HT-29 (cell line): Measurements from ENCODE around the gene MAB21L4. TPM values are rescaled to one million over a fixed set of nuclear protein-coding genes. Genes with fewer than 3 reads are reported as not detected.
"Not testable (repeated sequence)": the region's sequence is repeated elsewhere in the genome, so short reads cannot be mapped to it uniquely, and the experiment has no call there.

Source experiments
- DNase-seq: peaks from one replicate; pipeline ENCODE4 v3.0.0-alpha.2; 2015; ENCODE audit warnings: low spot score
- total RNA-seq: library from RNA; depleted of rRNA; stranded (reverse); fragments of >200 nt; shearing (Covaris generic); gene quantifications from 2 replicates; pipeline ENCODE4 v1.2.3, GENCODE V29; 2014

The MAB21L4 gene
- total RNA-seq, 1 experiment from 2014 or later = 20.7 TPM

GRCh38 chr2:240865391-240865790 is 30.6 kb downstream of the MAB21L4 start:
- no peak for DNase-seq

DNA sequence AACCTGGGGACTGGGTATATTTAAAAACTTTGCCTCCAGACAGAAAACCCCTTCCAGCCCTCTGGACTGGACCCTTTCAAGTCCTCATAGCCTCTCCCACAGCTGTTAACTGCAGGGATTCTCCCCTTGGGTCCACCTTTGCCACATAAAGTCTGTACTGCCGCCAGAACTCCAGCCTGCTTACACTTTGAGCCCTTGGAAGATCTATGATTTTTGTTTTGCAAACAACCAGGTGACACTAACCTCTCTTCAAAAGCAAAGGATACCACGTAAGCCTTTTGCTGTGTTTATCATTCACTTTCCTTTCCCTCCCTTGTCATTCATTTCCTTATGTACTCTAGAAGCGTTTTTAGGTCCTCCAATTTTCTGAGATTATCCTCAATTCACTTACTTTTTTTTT is 31.5 kb downstream of the MAB21L4 start:
- DNase-seq = no peak

GRCh38 chr2:240861547-240861946 is 34.4 kb downstream of the MAB21L4 start:
- no peak for DNase-seq

- no peak for DNase-seq
These were observed 37.1 kb downstream of the MAB21L4 start for GRCh38 chr2:240858871-240859270.

DNA sequence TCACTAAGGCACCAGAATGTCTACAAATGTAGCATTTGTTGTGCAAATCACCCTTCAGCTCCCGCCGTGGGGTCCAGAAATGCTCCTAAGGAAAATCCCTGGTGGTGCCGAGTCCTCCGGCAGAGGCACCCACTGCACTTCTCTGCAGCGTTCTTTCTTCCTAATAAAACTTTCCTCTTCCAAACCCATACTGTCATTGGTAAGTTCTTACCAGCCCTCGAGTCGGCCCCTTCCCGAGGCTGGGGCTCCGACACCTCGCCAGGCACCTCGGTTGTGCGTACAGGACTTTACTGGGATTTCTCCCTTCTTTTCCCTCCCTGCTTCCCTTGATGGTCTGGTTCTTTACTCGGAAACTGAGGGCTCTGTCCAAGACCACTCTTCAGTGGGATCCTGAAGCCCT is 37.6 kb downstream of the MAB21L4 start:
- DNase-seq = no peak

DNA sequence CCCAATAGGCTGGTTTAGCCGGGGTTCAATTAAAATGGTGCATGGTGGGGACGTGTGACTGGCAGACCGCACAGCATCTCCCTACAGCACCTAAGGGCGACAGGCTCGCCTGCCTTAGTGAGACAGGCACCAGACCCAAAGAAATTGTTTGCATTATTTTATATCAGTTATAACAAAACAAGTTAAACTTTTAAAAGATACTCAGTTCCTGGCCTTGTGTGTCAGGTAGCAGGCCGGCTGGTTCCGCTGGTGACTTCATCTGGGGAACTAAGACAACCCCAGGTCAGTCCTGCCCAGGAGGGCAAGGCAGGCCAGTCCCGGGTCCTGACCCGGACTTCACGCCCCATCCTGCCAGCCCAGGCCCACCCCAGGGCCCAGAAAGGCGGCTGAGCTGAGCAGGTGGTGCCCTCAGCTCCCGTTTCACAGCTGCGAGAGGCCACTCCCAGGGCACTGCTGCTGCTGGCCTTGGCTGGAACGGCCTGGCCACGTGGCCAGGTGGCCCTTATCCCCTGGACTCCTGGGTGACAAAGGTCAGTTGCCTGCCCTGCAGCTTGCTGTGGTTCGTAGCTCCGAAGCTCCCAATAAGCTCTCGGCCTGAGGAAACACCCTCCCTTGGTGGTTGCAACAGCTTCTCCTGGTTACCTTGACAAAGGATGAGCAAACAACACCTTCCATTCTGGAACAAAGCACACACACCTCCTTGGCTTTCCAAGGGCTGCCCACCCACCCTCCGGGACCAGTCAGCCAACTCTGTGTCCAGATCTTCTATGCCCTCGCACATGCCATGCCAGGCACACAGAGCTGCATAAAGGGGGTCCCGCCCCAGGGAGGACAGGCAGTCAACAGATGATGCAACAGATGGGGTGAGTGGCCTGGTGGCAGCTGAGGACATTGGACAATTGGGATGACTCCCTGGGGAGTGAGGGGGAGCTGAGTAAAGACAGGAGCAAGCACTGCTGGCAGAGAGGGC is 38.6 kb downstream of the MAB21L4 start:
- peak; percentile 9 for DNase-seq

- DNase-seq = peak; percentile 34
These were observed 39.6 kb downstream of the MAB21L4 start for GRCh38 chr2:240856151-240856980.

GRCh38 chr2:240855670-240856069 is 40.3 kb downstream of the MAB21L4 start:
- no peak for DNase-seq

DNA sequence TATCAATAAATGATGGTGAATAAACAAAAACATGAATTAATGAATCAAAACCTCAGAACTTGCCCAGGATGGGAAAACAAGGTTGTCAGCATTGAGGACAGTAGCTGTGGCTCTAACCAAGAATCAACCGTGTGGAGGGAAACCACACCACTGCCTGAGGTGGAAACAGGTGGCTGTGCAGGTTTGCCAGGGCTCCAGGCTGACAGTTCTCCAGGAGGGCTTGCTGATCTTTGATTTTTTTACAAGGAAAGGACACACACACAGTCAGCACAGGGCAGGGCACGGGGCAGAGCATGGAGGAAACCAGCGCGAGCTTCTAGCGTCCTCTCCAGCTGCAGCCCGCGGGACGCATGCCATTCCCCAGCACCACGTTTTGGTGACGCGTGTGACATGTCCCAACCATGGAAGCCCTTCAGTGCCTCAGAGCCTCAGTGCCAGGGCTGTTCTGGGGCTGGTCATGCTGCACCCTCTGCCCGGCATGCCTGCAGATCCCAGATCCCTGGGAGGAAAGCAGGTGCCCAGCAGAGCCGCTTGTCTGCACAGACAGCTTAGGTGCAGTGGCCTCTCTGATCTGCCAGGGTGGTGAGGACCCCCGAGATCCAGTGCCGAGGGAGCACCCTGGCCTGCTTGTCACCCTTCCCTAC is 43.2 kb downstream of the MAB21L4 start:
- no peak for DNase-seq

DNA sequence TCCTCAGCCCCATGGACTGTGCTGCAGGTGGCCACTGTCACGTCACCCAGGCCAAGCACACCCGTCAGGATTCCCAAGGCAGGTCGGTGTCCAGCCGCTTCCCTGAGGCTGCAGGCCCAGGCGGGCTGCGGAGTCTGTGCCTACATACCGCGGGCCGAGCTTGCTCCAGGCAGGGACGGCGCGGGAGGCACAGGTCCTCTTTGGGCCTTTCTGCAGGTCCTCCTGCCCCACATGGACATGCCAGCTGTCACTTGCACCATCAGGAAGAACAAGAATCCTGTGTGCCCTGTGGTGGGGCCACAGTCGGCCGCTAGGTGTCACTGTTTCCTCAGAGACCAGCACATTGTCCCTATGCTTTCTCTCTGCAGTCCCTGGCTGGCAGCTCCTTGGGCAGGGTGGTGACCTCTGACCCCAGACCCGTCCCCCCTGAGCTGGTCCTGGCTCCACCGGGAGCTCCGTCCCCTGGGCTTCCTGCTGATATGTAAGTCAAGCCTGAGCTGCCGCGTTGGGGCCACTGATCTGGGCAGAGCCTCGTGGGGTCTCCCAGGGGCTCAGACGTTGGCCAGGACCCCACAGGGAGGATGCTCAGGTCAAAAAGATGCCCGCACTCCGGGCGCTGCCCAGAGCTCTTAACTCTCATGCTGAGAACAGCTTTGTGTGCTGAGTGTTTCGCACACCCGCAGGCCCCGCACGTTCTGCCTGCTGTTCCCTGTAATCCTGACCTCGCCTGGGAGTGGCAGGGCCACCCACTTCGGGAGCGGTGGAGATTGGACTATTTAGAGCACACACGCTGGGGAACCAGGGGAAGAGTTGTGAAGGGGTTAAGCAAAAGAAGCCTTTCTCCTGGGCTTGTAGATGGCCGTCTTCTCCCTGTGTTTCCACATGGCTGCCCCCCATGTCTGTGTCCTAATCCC is 44.6 kb downstream of the MAB21L4 start:
- peak; percentile 87 for DNase-seq

GRCh38 chr2:240850756-240851077 is 45.2 kb downstream of the MAB21L4 start:
- DNase-seq = no peak

- no peak for DNase-seq
These were observed 45.9 kb downstream of the MAB21L4 start for GRCh38 chr2:240850026-240850425.

DNA sequence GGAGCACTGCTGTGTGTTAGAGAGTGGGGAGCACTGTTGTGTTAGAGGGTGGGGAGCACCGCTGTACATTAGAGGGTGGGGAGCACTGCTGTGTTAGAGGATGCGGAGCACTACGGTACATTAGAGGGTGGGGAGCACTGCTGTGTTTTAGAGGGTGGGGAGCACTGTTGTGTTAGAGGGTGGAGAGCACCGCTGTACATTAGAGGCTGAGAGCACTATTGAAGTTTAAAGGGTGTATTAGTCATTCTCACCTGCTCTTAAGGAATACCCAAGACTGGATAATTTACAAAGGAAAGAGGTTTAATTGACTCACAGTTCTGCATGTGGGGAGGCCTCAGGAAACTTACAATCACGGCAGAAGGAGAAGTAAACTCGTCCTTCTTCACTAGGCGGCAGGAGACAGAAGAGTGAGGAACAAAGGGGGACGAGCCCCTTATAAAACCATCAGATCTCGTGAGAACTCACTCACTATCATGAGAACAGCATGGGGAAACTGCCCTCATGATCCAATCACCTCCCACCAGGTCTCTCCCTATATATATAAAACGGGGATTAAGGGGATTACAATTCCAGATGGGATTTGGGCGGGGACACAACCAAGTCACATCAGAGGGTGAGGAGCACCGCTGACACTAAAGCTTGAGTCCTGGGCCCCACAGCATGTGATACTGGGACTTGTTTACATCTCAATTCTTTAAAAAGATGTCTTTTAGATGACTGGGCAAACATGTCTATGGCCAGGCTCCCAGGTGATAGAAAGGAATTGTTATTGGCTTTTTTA is 46.9 kb downstream of the MAB21L4 start:
- no peak for DNase-seq

GRCh38 chr2:240847817-240848216 is 48.1 kb downstream of the MAB21L4 start:
- DNase-seq = no peak

GRCh38 chr2:240846873-240847595 is 48.9 kb downstream of the MAB21L4 start:
- peak; percentile 21 for DNase-seq

DNA sequence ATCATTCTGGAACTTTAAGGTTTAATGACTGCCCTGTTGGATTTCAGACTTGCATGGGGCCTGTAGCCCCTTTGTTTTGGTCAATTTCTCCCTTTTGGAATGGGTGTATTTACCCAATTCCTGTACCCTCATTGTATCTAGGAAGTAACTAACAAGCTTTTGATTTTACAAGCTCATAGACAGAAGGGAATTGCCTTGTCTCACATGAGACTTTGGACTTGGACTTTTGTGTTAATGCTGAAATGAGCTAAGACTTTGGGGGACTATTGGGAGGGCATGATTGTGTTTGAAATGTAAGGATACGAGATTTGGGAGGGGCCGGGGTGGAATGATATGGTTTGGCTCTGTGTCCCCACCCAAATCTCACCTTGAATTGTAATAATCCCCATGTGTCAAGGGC is 49.6 kb downstream of the MAB21L4 start:
- not testable (repeated sequence) for DNase-seq

GRCh38 chr2:240840435-240841060 is 55.4 kb downstream of the MAB21L4 start:
- DNase-seq = peak; percentile 81

DNA sequence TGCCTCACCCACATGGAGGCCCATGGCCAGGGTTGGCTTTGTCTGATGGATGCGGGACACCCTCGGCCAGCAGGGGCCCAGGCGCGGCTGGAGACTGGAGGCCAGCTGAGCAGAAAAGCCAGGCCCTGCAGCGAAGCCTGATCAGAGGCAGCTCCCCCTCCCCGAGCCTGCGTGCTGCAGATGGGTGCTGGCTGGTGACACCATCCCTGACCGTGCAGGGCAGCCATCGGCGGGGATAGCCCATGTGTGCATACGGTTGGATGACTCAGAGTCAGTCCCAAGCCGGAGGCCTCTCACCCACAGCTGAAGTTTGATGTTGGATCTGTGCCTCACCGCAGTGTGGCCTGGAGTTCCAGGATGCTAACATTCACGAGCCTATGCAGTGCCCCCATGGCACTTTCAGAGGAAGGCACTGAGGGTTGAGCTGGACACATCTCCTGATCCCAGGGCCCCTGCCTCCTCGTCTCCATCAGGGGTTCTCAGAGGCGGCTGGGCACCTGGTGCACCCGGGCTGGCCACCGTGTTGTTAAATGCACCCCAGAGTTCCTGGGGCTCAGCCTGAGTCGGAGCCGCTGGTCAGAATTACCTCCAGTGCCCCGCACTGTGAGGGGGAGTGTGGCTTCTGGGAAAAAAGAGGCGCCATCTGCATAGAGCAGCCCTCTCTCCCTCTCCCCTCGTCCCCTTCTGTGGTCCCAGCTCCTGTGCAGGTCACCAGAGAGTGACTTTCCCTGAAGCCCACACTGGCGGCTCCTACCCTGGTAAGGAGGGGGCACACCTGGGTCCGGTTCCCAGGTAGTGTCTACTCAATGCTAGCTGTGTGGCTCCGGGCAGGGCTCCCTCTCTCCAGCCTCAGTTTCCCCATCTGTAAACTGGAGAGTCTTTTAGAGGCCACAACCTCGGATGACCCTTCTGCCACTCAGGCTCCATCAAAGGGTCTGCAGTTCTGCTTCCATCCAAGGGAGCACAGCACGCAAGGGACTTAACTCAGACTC is 56.5 kb downstream of the MAB21L4 start:
- DNase-seq = no peak
